ENCODE data around the gene CYTIP.

GRCh38 chr2:157442636-157443035 lies 1.3 kb downstream of the CYTIP start:
- TF ChIP-seq GATA2 (IDR thresholded peaks at IDR 0.05; ENCODE audit: low read depth, low read length) (no peak), GATA3 (IDR thresholded peaks at IDR 0.05; ENCODE audit: low read depth, low read length) (no peak)

Data from SH-SY5Y (cell line).